Endothelial cell of umbilical vein (primary cell): ENCODE measurements around the gene SYTL4.

Experiments used
- EZH2 ChIP-seq: IDR thresholded peaks from 2 replicates; pipeline ENCODE4 v1.6.1; 2012; ENCODE audit warnings: borderline replicate concordance, low read depth, mild to moderate bottlenecking, moderate library complexity, low read length, inconsistent platforms; ENCODE audit not compliant: severe bottlenecking
- POLR2A ChIP-seq: IDR thresholded peaks from 2 replicates; pipeline ENCODE4 v1.6.1; 2012; ENCODE audit warnings: low read depth, mild to moderate bottlenecking, control low read depth, low read length
- TF ChIP-seq, protein P1 (sequence below), 2 donors: IDR thresholded peaks; 1 replicate in 1 of 2; 2 replicates in 1 of 2; pipeline ENCODE4 v1.5.1; 2011; ENCODE audit warnings: low read length in 2 of 2, mild to moderate bottlenecking in 2 of 2, moderate library complexity in 2 of 2, control low read depth in 1 of 2, inconsistent platforms in 1 of 2, low read depth in 1 of 2; ENCODE audit not compliant: insufficient read depth in 1 of 2; ENCODE audit errors: extremely low read depth in 1 of 2
- TF ChIP-seq, protein P2 (sequence below): IDR thresholded peaks from 2 replicates; pipeline ENCODE4 v1.6.1; 2011; ENCODE audit not compliant: insufficient read depth, insufficient read length

DNA sequence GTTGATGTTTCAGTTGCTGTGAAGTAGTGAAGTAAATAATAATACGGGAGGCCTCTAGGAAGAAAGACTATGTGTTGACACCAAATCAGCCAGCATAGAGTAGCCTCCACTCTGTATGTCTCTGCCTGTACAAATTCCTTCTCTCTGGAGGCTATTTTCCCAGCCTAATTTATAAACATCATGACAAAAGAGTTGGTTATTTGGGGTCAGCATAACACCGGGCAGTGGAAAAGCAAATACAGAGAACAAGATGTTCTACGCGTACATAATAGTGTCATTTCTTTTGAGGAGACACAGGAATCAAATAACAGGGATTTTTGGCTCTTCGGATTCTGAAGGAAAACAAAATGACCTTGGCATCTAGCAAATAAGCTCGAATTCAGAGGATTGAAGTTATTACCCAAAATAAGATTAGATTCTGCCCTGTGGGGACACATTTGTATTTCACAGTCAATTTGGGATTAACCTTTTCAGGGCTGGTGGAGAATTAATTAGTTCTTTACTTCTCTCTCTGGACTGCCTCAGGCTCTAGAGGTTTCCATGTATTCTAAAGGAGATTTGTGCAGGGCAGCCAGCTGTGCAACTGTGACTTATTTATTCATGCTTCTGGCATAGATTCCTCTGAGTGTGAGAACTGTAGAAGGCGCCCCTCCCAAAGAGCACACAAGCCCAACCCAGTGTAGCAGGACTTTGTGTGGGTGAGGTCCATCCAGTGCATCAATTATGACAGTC lies 14.1 kb upstream of the SYTL4 start:
- TF ChIP-seq POLR2A (no peak), EZH2 (no peak)
- TF ChIP-seq, protein P1, sequence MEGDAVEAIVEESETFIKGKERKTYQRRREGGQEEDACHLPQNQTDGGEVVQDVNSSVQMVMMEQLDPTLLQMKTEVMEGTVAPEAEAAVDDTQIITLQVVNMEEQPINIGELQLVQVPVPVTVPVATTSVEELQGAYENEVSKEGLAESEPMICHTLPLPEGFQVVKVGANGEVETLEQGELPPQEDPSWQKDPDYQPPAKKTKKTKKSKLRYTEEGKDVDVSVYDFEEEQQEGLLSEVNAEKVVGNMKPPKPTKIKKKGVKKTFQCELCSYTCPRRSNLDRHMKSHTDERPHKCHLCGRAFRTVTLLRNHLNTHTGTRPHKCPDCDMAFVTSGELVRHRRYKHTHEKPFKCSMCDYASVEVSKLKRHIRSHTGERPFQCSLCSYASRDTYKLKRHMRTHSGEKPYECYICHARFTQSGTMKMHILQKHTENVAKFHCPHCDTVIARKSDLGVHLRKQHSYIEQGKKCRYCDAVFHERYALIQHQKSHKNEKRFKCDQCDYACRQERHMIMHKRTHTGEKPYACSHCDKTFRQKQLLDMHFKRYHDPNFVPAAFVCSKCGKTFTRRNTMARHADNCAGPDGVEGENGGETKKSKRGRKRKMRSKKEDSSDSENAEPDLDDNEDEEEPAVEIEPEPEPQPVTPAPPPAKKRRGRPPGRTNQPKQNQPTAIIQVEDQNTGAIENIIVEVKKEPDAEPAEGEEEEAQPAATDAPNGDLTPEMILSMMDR (IDR thresholded peaks at IDR 0.05; ENCODE audit: extremely low read depth in 1 of 2, insufficient read depth in 1 of 2, low read depth in 1 of 2, low read length in 2 of 2), result no peak
- TF ChIP-seq, protein P2, sequence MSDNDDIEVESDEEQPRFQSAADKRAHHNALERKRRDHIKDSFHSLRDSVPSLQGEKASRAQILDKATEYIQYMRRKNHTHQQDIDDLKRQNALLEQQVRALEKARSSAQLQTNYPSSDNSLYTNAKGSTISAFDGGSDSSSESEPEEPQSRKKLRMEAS, result no peak
